Testis (tissue), 2 donors: ENCODE data around the gene NDOR1.

Experiments used
- CTCF ChIP-seq, 3 experiments: fragments of 450-650 bp in 2 of 3; fragments of 200-600 bp in 1 of 3; sonication (generic) in 1 of 3; IDR thresholded peaks; one replicate each; pipeline ENCODE4 v1.5.1; 2016 to 2019; ENCODE audit warnings: antibody characterized with exemption in 3 of 3, mild to moderate bottlenecking in 2 of 3, moderate library complexity in 1 of 3
- POLR2A ChIP-seq: fragments of 450-650 bp; IDR thresholded peaks from one replicate; pipeline ENCODE4 v1.6.1; 2017; ENCODE audit warnings: antibody characterized with exemption, mild to moderate bottlenecking, moderate library complexity

- TF ChIP-seq CTCF (IDR thresholded peaks at IDR 0.05) (no peak), POLR2A (no peak)
Observed at GRCh38 chr9:137222190-137223077, 16.9 kb downstream of the NDOR1 start, which contains the start of gene RNF208.
